GM18951 (cell line): ENCODE measurements around the gene TTC23L.

Experiments used
- POLR2A ChIP-seq: IDR thresholded peaks from 4 replicates; pipeline ENCODE4 v1.6.1; 2011; ENCODE audit warnings: mild to moderate bottlenecking; ENCODE audit not compliant: insufficient read length, insufficient read depth; ENCODE audit errors: extremely low read depth
- in situ Hi-C: fragments of 300-500 bp; cut with MboI; formaldehyde crosslinking; loops from one replicate; pipeline ENCODE4 v1.12.0; 2022; ENCODE audit warnings: low sequenced_read_pairs, mixed read lengths, inconsistent platforms; ENCODE audit not compliant: unreplicated experiment

Gene TTC23L

DNA sequence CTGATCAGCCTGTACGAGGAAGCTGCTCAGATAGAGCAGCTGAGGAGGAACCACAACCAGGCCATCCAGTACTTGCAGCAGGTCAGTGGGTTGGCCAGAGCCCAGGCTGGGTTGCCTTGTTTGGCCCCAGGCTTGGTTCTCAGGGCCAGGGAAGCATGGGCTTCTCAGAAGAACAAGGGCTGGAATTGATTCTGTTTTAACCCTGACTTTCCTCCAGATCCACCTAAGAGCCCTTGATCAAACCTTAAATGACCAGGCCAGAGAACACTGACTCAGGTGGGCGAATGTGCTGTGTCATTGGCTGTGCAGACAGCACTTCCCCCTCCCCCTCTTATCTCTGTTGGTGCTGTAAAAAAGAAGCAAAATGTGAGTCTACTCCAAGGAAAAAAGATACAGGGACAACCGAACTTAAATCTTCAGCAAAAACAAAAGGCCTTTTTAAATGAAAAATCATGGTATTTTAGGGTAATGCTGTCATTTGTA, 28.1 kb downstream of the TTC23L start:
- in situ Hi-C loops, result no loop called here

GRCh38 chr5:34867660-34868059, 28.7 kb downstream of the TTC23L start:
- TF ChIP-seq POLR2A, result no peak
- in situ Hi-C loops, result no loop called here

More for the DNA sequence above, 28.1 kb downstream of the TTC23L start:
- TF ChIP-seq POLR2A, result no peak

DNA sequence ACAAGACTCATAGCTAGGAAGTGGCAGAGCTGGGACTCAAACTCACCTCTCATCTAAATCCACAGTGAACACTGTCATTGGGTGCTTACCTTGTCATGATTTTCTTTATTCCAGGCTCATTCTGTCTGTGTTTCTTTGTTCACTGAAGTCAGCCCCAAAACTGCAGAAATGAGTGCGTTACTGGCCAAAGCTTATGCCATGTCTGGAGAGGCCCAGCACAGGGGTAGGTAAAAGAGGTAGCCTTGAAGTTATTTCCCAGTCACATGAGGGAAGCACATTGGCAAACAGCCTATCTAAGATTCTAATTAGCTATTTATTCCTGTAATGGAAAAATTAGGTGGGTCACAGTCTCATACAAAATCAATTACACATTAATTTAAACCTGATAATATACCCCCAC, 29.8 kb downstream of the TTC23L start:
- TF ChIP-seq POLR2A, result no peak
- in situ Hi-C loops, result no loop called here

DNA sequence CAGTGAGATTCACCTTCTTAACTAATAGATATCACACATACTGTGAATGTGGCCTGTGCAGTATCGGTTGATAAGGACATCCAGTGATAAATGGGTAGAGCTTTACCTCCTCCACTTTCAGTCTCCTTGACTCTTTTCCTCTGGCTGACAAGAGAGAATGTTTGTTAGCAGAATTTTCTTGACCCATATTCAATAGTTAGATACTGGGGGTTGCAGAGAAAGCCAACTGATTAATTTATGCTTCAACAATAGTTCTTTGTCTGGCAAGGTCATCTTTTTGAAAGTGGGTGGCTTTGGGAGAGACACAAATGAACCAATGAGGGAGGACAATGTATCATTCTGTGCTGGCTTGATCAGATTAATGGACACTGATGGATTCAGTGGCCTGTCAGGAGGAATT, 30.3 kb downstream of the TTC23L start:
- in situ Hi-C loops, result no loop called here
- no peak for TF ChIP-seq POLR2A

- in situ Hi-C loops, result no loop called here
- TF ChIP-seq POLR2A, result no peak
Observed at GRCh38 chr5:34870382-34870781, 31.4 kb downstream of the TTC23L start.

- no peak for TF ChIP-seq POLR2A
- in situ Hi-C loops, result no loop called here
Observed at GRCh38 chr5:34876275-34876674, 37.3 kb downstream of the TTC23L start.

DNA sequence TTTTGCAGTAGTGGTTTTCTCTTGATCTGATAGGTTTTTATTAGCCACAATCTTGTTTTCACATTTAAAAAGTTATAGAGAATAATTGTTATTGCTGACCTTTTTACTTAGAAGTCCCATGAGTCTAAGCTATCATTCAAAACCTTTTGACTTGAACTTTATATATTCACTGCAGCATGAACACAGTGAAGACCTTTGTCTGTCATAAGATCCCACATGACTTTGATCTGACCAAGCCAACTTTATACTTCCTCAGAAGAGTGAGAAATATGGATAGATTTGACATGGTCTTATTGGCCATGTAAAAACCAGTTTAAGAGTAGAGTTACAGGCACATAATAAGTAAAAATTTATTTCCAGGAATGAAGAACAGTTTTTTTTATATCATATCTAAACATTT, 42.3 kb downstream of the TTC23L start:
- in situ Hi-C loops, result no loop called here

GRCh38 chr5:34886392-34887119, 47.6 kb downstream of the TTC23L start:
- in situ Hi-C loops, result no loop called here
- no peak for TF ChIP-seq POLR2A

More for the DNA sequence above, 42.3 kb downstream of the TTC23L start:
- no peak for TF ChIP-seq POLR2A

- no peak for TF ChIP-seq POLR2A
- in situ Hi-C loops, result no loop called here
Observed at GRCh38 chr5:34889394-34889793, 50.4 kb downstream of the TTC23L start.

- in situ Hi-C loops, result no loop called here
- TF ChIP-seq POLR2A, result no peak
Observed at GRCh38 chr5:34891981-34892380, 53.0 kb downstream of the TTC23L start.

- in situ Hi-C loops, result no loop called here
- TF ChIP-seq POLR2A, result no peak
Observed at GRCh38 chr5:34892414-34892813, 53.5 kb downstream of the TTC23L start.

GRCh38 chr5:34894716-34895115, 55.8 kb downstream of the TTC23L start:
- in situ Hi-C loops, result no loop called here
- TF ChIP-seq POLR2A, result no peak

- in situ Hi-C loops, result no loop called here
- TF ChIP-seq POLR2A, result no peak
Observed at GRCh38 chr5:34895641-34896419, 56.9 kb downstream of the TTC23L start.

GRCh38 chr5:34897646-34898045, 58.7 kb downstream of the TTC23L start:
- in situ Hi-C loops, result no loop called here
- no peak for TF ChIP-seq POLR2A

DNA sequence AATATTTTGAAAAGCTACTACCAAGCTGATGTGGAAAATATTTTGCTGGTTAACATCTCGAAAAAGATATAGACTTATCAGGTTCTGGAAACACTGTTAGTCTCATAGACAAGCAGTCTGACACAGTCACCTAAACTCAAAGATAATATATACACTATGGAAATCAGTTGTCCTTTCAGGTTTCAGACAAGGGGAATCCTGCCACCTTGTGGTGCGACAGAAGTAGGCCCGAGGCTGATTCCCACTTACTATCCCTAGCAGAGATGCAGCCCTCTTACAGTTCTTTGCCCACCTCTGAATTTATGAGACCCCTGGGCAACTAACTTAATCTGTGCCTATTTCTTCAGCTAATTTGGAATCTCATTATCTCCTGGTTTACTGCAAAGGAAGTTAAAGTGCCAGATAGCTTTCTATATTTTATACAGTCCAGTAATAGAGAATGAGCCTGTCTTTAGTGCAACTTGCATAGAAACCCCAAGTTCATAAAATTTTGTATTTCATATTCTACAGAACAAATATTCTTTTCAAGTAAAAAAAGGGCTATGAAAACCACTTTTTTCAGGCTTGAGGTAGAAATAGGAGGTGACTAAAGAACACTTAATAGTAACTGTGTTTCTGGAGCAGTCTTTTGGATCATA, 59.4 kb downstream of the TTC23L start:
- no peak for TF ChIP-seq POLR2A
- in situ Hi-C loops, result no loop called here
